Activated CD4-positive, alpha-beta T cell treated with anti-CD3 and anti-CD28 coated beads, Interleukin-2, amount 10 ng/mL, durations not matched to agents 7 days and 5 days (primary cell): Measurements from ENCODE around the gene CXCR4. TPM values are rescaled to one million over a fixed set of nuclear protein-coding genes. Genes with fewer than 3 reads are reported as not detected.
"Not testable (repeated sequence)": the region's sequence is repeated elsewhere in the genome, so short reads cannot be mapped to it uniquely, and the experiment has no call there.

Experiments used
- CTCF ChIA-PET: fragments of 350-600 bp; sonication (Branson Sonifier 250); formaldehyde crosslinking; loops from one replicate; lab custom pipeline; 2021; ENCODE audit warnings: antibody characterized with exemption; lab: Charles Lee
- POLR2A ChIA-PET: fragments of 350-600 bp; sonication (Branson Sonifier 250); formaldehyde crosslinking; loops from one replicate; lab custom pipeline; 2021; ENCODE audit warnings: antibody characterized with exemption; lab: Charles Lee
- DNase-seq: peaks from one replicate; pipeline ENCODE4 v3.0.0-alpha.2; 2020
- H3K27ac Mint-ChIP-seq: one replicate; pipeline ENCODE4 v1.8.0; 2021; ENCODE audit warnings: mild to moderate bottlenecking, moderate library complexity, mixed read lengths
- H3K27me3 Mint-ChIP-seq: one replicate; pipeline ENCODE4 v1.8.0; 2021; ENCODE audit warnings: mixed read lengths
- H3K36me3 Mint-ChIP-seq: one replicate; pipeline ENCODE4 v1.8.0; 2021; ENCODE audit warnings: low read depth, mixed read lengths
- H3K4me1 Mint-ChIP-seq: one replicate; pipeline ENCODE4 v1.8.0; 2021; ENCODE audit warnings: mixed read lengths
- H3K4me3 Mint-ChIP-seq: one replicate; pipeline ENCODE4 v1.8.0; 2021; ENCODE audit warnings: mild to moderate bottlenecking, moderate library complexity, mixed read lengths
- H3K9me3 Mint-ChIP-seq: one replicate; pipeline ENCODE4 v1.8.0; 2021; ENCODE audit warnings: mixed read lengths
- total RNA-seq, 2 experiments: library from RNA; stranded (reverse); gene quantifications; one replicate each; pipeline ENCODE4 v1.2.3, GENCODE V29; 2021

CXCR4 gene
- total RNA-seq, 2 experiments from 2014 or later: 147 to 169 TPM

DNA sequence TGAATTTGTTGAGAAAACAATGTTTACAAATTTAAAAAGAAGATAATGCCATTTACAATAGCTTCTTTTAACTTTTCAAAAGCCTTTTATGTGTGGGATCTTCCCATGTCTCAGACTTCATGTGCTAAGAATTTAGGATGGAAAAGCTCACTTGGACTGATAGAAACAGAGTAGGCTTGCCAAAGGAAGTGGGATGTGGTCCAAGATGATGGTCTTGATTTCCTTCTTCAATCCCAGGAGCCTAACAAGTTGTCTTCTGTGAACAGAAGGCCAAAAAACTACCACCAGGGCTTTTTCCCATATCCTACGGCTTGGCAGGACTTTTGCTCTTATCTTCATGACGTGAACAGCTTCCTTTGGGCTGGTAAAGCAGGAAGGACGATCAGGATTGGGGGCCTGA, 9.5 kb downstream of the CXCR4 start:
- no peak for DNase-seq
- Mint-ChIP-seq H3K27ac (no peak overlapping the region), H3K27me3 (no peaks in the 10 kb centered on the region), H3K36me3 (peaks cover 13% of the 10 kb centered on the region), H3K4me3 (no peak overlapping the region), H3K4me1 (peaks cover 21% of the 10 kb centered on the region), H3K9me3 (no peaks in the 10 kb centered on the region)
- CTCF ChIA-PET: interaction anchor here (0.8 to 2.3 kb wide), 7 partner anchors 13 to 277 kb away, joined by 3 to 5 read pairs (median 3); no protein-coding TSS in a partner anchor
- POLR2A ChIA-PET: no interaction called here

DNA sequence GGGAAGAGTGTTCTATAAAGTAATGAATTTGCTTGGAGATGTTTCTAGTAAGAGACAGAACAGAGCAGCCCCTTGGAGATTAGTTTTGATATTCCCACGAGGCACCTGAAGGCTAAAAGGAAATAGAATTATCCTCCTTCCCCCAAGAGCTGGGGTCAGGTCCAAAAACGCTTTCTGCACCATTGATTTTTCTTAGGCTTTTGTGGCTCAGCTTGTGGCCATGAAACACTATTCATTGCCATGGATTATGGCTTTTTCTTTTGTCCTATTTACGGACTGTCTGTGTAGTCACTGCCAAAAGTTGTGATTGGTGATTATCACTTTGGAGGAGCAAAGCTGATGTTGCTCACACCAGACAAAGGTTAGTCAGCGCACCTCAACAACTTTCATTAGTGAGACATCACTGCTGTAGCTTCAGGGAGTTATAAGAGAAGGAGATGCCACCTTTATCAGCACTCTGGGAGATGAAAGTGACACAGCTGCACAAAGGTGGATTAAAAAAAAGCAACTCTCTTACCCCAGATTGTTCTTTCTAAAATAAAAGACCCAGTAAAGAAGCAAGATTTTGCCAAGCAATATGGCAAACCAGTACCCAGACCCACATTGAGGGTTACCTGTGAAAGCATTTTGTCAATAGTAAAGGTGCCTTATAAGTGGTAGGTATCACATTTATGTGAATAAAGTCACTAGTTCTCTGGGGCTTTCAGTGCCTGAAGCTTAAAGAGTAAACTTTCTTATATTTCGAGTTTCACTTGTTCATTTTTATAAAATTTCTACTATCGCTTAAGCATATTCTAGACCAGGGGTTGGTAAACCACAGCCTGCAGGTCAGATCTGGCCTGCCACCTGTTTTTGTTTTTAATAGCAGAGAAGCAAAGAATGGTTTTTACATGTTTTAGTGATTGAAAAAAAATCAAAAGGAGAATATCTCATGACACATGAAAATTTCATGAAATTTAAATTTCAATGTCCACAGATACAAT, 10.6 kb downstream of the CXCR4 start:
- no peak for DNase-seq
- H3K9me3 Mint-ChIP-seq: no peaks in the 10 kb centered on the region
- CTCF ChIA-PET: interaction anchor here (0.8 to 2.3 kb wide), 9 partner anchors 11 to 278 kb away, joined by 3 to 5 read pairs (median 3); no protein-coding TSS in a partner anchor
- H3K4me1 Mint-ChIP-seq: peaks cover 10% of the 10 kb centered on the region
- H3K27ac Mint-ChIP-seq: no peak overlapping the region
- POLR2A ChIA-PET: no interaction called here
- H3K36me3 Mint-ChIP-seq: peaks cover 4% of the 10 kb centered on the region
- H3K27me3 Mint-ChIP-seq: no peaks in the 10 kb centered on the region
- no peak overlapping the region for H3K4me3 Mint-ChIP-seq

DNA sequence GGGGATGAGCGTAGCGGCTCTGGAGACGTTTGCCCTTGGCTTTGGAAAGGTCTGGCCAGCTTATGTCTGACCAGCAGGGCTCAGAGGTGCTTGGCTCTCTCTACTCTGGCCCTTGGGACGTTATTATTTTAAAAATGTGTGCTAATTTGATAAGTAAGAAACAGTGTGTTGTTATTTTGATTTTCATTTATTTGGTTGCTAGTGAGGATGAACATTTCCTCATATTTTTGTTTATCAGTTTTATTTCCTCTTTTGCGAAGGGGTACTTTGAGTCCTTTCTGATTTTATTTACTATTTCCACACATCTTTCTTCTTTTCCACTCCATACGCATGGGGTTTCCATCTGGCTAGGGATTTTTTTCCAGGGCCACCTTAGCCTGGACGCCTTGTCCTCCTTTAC, 11.4 kb downstream of the CXCR4 start:
- CTCF ChIA-PET: interaction anchor here (1.1 to 1.7 kb wide), 3 partner anchors 15 to 22 kb away, joined by 3 to 4 read pairs (median 3); no protein-coding TSS in a partner anchor
- Mint-ChIP-seq H3K9me3 (no peaks in the 10 kb centered on the region), H3K27me3 (no peaks in the 10 kb centered on the region), H3K4me3 (no peak overlapping the region), H3K4me1 (peaks cover 7% of the 10 kb centered on the region), H3K27ac (no peak overlapping the region), H3K36me3 (peaks cover 2% of the 10 kb centered on the region)
- no peak for DNase-seq
- POLR2A ChIA-PET: no interaction called here

DNA sequence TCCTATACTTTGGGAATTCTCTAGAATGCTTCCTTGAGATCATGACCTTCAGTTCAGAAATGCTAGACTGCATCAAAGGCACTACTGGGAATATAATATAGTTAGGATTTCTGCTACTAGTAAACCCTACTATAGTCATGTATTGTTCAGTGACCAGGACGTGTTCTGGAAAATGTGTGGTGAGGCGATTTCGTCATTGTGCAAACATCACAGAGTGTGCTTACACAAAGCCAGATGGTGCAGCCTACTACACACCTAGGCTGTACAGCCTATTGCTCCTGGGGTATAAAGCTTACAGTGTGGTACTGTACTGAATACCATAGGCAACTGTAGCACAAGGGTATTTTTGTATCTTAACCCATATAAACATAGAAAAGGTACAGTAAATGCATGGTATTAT, 13.0 kb downstream of the CXCR4 start:
- Mint-ChIP-seq H3K4me3 (no peak overlapping the region), H3K36me3 (peaks cover 3% of the 10 kb centered on the region), H3K9me3 (peaks cover 5% of the 10 kb centered on the region), H3K27ac (no peak overlapping the region), H3K4me1 (peaks cover 15% of the 10 kb centered on the region), H3K27me3 (no peaks in the 10 kb centered on the region)
- no peak for DNase-seq
- CTCF ChIA-PET: no interaction called here
- POLR2A ChIA-PET: no interaction called here

DNA sequence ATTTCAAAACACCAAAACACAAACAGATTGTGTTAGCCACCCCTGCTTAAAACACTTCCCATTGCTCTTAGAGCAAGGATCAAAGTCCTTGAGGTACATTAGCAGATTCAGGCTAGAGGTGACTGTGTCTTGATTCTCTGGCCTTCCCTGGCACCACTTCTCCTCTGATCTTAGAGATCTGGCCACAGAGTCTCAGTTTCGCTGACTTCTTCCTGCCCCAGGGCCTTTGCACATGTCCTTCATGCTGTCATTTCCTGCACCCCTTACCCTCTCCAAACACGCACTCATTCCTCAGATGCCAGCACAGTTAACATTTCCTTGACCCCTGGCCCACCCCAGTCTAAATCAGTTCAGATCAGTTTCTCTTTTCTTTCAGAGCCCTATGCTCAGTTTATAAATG, 16.9 kb downstream of the CXCR4 start:
- CTCF ChIA-PET: no interaction called here
- no peak for DNase-seq
- POLR2A ChIA-PET: no interaction called here
- H3K9me3 Mint-ChIP-seq: peaks cover 8% of the 10 kb centered on the region
- peaks cover 3% of the 10 kb centered on the region for H3K36me3 Mint-ChIP-seq
- peaks cover 11% of the 10 kb centered on the region for H3K4me1 Mint-ChIP-seq
- H3K27ac Mint-ChIP-seq: no peak overlapping the region
- no peak overlapping the region for H3K4me3 Mint-ChIP-seq
- H3K27me3 Mint-ChIP-seq: no peaks in the 10 kb centered on the region

DNA sequence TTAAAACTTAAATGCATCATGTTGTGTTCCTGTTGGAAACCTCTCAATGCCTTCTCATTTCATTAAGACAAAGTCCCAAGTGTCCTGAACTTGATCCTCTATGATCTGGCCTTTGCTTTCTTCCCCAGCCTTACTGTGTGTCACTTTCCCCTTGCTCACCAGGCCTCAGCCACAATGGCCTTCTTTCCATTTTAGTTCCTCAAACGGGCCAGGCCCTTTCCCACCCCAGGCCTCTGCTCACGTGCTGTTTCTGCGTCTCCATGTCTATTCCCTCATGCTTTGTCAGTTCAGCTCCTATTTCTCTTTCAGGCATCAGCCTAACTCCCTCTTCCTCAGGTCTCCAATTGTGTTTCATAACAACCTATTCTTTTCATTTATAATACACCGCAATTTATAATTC, 19.5 kb downstream of the CXCR4 start:
- no peak for DNase-seq
- ChIA-PET POLR2A (interaction anchor here (0.7 kb wide), 1 partner anchor 284 kb away, joined by 5 read pairs; no protein-coding TSS in a partner anchor), CTCF (interaction anchor here (1.2 to 3.0 kb wide), 3 partner anchors 10 to 18 kb away, joined by 4 to 8 read pairs (median 4); no protein-coding TSS in a partner anchor)
- Mint-ChIP-seq H3K36me3 (peaks cover 3% of the 10 kb centered on the region), H3K9me3 (peaks cover 8% of the 10 kb centered on the region), H3K4me3 (no peak overlapping the region), H3K27ac (no peak overlapping the region), H3K27me3 (no peaks in the 10 kb centered on the region), H3K4me1 (peaks cover 11% of the 10 kb centered on the region)

DNA sequence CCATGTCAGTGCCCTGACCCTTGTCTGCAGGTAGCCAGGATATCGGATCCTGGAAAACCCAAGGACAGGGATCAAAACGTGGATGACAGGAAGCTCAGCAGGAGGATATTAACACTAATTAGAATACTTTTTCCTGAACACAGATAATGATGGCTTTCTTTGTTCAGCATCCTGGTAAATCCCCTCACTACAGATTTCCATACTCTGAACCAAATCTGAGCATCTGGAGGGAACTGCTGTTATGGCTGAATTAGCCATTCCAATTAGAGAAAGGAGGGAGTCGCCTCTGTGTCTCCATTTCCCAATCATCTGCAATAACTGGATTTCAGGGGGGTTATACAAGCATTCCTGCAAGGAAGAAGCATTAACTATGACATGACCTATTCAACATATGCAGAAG, 24.4 kb downstream of the CXCR4 start:
- no peak for DNase-seq

DNA sequence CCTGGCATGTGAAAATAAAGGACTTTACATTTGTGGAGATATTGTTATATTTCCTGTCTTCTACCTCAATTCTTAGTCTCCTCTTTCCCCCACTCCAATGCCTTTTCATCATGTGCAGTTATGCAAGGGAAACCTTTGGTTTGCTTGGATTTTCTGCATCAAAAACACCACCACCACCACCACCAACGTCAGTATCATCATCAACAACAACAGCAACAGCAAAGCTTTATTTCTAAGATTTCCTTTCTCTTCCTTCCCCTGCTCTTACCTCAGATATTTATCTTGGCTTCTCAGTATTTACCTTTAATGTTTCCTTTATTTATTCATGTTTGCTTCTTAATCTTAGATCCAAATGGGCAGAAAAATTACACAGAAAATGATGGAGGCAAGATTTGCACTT, 26.1 kb downstream of the CXCR4 start:
- ChIA-PET POLR2A (interaction anchor here (0.8 kb wide), 1 partner anchor 33 kb away, joined by 4 read pairs; no protein-coding TSS in a partner anchor), CTCF (interaction anchor here (1.3 kb wide), 2 partner anchors 11 to 14 kb away, joined by 3 to 4 read pairs; no protein-coding TSS in a partner anchor)
- Mint-ChIP-seq H3K27ac (no peak overlapping the region), H3K4me3 (no peak overlapping the region), H3K4me1 (peaks cover 20% of the 10 kb centered on the region), H3K27me3 (no peaks in the 10 kb centered on the region), H3K9me3 (peaks cover 4% of the 10 kb centered on the region), H3K36me3 (no peaks in the 10 kb centered on the region)
- no peak for DNase-seq

More for the DNA sequence above, 24.4 kb downstream of the CXCR4 start:
- Mint-ChIP-seq H3K9me3 (peaks cover 7% of the 10 kb centered on the region), H3K36me3 (no peaks in the 10 kb centered on the region), H3K4me1 (peaks cover 18% of the 10 kb centered on the region), H3K27me3 (no peaks in the 10 kb centered on the region), H3K4me3 (no peak overlapping the region), H3K27ac (no peak overlapping the region)
- POLR2A ChIA-PET: no interaction called here
- CTCF ChIA-PET: no interaction called here

DNA sequence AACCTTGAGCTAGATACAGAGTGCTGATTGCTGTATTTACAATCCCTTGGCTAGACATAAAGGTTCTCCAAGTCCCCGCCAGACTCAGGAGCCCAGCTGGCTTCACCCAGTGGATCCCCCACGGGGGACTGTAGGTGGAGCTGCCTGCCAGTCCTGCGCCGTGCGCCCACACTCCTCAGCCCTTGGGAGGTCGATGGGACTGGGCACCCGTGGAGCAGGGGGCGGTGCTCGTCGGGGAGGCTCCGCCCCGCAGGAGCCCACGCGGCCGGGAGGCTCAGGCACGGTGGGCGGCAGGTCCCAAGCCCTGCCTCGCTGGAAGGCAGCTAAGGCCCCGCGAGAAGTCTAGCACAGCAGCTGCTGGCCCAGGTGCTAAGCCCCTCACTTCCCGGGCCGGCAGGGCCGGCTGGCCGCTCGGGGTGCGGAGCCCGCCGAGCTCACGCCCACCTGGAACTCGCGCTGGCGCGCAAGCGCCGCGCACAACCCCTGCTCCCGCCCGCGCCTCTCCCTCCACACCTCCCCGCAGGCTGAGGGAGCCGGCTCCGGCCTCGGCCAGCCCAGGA, 30.0 kb downstream of the CXCR4 start:
- H3K9me3 Mint-ChIP-seq, H3K27me3 Mint-ChIP-seq, H3K27ac Mint-ChIP-seq, H3K36me3 Mint-ChIP-seq, DNase-seq, POLR2A ChIA-PET, H3K4me3 Mint-ChIP-seq: not testable (repeated sequence)
- peaks cover 22% of the 10 kb centered on the region for H3K4me1 Mint-ChIP-seq
- CTCF ChIA-PET: interaction anchor here (0.6 to 2.9 kb wide), 9 partner anchors 9 to 174 kb away, joined by 3 to 17 read pairs (median 4); no protein-coding TSS in a partner anchor

DNA sequence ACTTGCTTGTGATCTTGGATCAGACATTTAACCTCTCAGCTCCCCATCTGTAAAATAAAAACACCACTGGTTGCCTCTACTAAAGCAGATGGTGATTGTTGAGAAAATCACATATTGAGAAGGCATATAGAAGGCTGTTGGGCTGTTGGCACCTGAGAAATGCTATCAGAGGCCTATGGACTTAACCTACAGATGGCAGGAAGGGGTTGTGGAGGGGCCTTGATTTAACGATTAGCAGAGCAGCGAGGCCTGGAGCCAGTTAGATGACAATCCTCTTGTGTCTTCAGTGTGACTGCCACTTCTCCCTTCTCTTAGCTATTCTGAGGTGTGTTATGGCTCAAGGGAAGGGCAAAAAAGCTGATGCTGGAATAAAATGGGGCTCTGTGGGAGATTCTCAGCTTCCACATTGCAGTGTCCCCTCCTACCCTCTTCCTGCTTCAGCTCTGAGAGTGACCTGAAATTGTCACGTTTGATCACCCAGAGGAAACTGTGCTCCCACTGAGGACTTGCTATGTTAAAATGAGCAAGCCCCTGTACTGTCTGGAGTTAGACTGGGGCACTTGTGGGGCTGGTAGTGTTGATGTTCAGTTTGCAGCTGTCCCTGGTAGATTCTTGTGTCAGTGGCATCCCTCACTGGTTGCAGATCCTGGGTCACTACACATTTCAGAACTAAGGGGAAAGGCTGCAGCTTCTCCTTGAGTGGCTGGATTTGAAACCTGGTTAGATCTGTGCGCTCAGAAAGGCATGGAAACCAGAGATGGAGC, 31.5 kb downstream of the CXCR4 start:
- no peak overlapping the region for H3K4me3 Mint-ChIP-seq
- no peak overlapping the region for H3K27ac Mint-ChIP-seq
- no peaks in the 10 kb centered on the region for H3K36me3 Mint-ChIP-seq
- no peak for DNase-seq
- H3K9me3 Mint-ChIP-seq: peaks cover 8% of the 10 kb centered on the region
- no peaks in the 10 kb centered on the region for H3K27me3 Mint-ChIP-seq
- ChIA-PET CTCF (interaction anchor here (0.6 to 2.9 kb wide), 3 partner anchors 17 to 164 kb away, joined by 3 to 17 read pairs (median 3); no protein-coding TSS in a partner anchor), POLR2A (no interaction called here)
- peaks cover 9% of the 10 kb centered on the region for H3K4me1 Mint-ChIP-seq

DNA sequence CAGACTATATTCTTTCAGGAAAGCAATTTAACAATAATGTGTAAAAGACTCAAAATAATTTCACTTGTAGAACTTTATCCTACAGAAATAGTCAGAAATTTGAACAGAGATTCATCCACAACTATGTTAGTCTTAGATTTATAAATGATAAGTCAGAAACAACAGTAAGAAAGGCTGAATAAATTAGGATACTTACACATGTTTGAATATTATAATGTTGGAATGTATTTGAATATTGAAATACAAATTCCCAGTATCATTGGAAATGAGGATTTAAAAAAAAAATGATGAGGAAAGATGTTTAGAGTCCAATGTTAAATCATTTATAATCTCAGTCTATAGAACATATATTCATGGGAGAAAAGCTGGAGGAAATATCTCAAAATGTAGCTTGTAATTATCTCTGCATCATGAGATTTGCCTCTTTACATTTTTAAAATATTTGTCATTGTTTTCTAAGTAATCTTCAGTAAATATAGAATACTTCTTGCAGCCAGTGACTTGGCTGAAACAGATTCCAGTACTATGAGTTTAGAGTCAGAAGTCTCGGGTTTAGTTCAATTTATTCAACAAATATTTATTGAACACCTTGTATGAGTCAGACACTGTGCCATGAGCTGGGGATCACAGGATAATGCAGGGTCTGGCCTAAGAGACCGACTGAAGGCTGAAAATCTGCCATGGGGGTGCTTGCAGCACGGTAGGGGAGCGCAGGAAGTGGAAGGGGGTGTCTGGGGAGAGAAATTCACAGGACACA, 32.3 kb downstream of the CXCR4 start:
- ChIA-PET POLR2A (no interaction called here), CTCF (interaction anchor here (0.9 kb wide), 1 partner anchor 9 kb away, joined by 3 read pairs; no protein-coding TSS in a partner anchor)
- peaks cover 6% of the 10 kb centered on the region for H3K4me1 Mint-ChIP-seq
- peaks cover 8% of the 10 kb centered on the region for H3K9me3 Mint-ChIP-seq
- no peak overlapping the region for H3K27ac Mint-ChIP-seq
- H3K4me3 Mint-ChIP-seq: no peak overlapping the region
- DNase-seq: no peak
- H3K36me3 Mint-ChIP-seq: no peaks in the 10 kb centered on the region
- H3K27me3 Mint-ChIP-seq: no peaks in the 10 kb centered on the region
